Stimulated activated memory B cell treated with anti-CD40 and anti-IgM and Interleukin-4, amounts not matched to agents 10 μg/mL and 1 μg/mL and 100 μg/mL, for 72 hours (primary cell): ENCODE measurements around the gene AREL1.

ENCODE experiments used
- ATAC-seq: fragments of 150-1000 bp; cut with Tn5 transposase; 2 replicates; pipeline ENCODE4 v1.10.0; 2021
- H3K27ac Mint-ChIP-seq: one replicate; pipeline ENCODE4 v1.8.0; 2022; ENCODE audit warnings: mild to moderate bottlenecking, mixed read lengths
- H3K27me3 Mint-ChIP-seq: one replicate; pipeline ENCODE4 v1.8.0; 2022; ENCODE audit warnings: mixed read lengths
- H3K36me3 Mint-ChIP-seq: one replicate; pipeline ENCODE4 v1.8.0; 2022; ENCODE audit warnings: mixed read lengths
- H3K4me1 Mint-ChIP-seq: one replicate; pipeline ENCODE4 v1.8.0; 2022; ENCODE audit warnings: mixed read lengths
- H3K4me3 Mint-ChIP-seq: one replicate; pipeline ENCODE4 v1.8.0; 2022; ENCODE audit warnings: mild to moderate bottlenecking, moderate library complexity, mixed read lengths
- H3K9me3 Mint-ChIP-seq: one replicate; pipeline ENCODE4 v1.8.0; 2022; ENCODE audit warnings: mixed read lengths

AREL1 gene

GRCh38 chr14:74656964-74657363, 55.9 kb downstream of the AREL1 start:
- H3K27ac Mint-ChIP-seq = no peak overlapping the region
- peaks cover 32% of the 10 kb centered on the region for H3K36me3 Mint-ChIP-seq
- H3K4me1 Mint-ChIP-seq = no peaks in the 10 kb centered on the region
- no peaks in the 10 kb centered on the region for H3K27me3 Mint-ChIP-seq
- H3K4me3 Mint-ChIP-seq = no peak overlapping the region
- H3K9me3 Mint-ChIP-seq = no peaks in the 10 kb centered on the region
- no peak for ATAC-seq

- Mint-ChIP-seq H3K4me3 (no peak overlapping the region), H3K27me3 (no peaks in the 10 kb centered on the region)
Measured at GRCh38 chr14:74655599-74656395, 57.1 kb downstream of the AREL1 start.

GRCh38 chr14:74654931-74655330, 57.9 kb downstream of the AREL1 start:
- no peak overlapping the region for H3K27ac Mint-ChIP-seq
- H3K4me3 Mint-ChIP-seq = no peak overlapping the region

More at GRCh38 chr14:74655599-74656395, 57.1 kb downstream of the AREL1 start:
- no peak overlapping the region for H3K27ac Mint-ChIP-seq
- no peaks in the 10 kb centered on the region for H3K4me1 Mint-ChIP-seq
- H3K36me3 Mint-ChIP-seq = peaks cover 21% of the 10 kb centered on the region
- ATAC-seq = no peak
- no peaks in the 10 kb centered on the region for H3K9me3 Mint-ChIP-seq

GRCh38 chr14:74653386-74654138, 59.3 kb downstream of the AREL1 start:
- peaks cover 20% of the 10 kb centered on the region for H3K36me3 Mint-ChIP-seq
- no peaks in the 10 kb centered on the region for H3K27me3 Mint-ChIP-seq
- no peak overlapping the region for H3K27ac Mint-ChIP-seq
- no peak for ATAC-seq
- no peaks in the 10 kb centered on the region for H3K9me3 Mint-ChIP-seq
- no peak overlapping the region for H3K4me3 Mint-ChIP-seq
- H3K4me1 Mint-ChIP-seq = no peaks in the 10 kb centered on the region

More at GRCh38 chr14:74654931-74655330, 57.9 kb downstream of the AREL1 start:
- no peaks in the 10 kb centered on the region for H3K27me3 Mint-ChIP-seq
- no peaks in the 10 kb centered on the region for H3K4me1 Mint-ChIP-seq
- no peak for ATAC-seq
- H3K9me3 Mint-ChIP-seq = no peaks in the 10 kb centered on the region
- H3K36me3 Mint-ChIP-seq = peaks cover 20% of the 10 kb centered on the region

- Mint-ChIP-seq H3K9me3 (no peaks in the 10 kb centered on the region), H3K27me3 (no peaks in the 10 kb centered on the region), H3K4me3 (no peak overlapping the region), H3K36me3 (peaks cover 20% of the 10 kb centered on the region), H3K4me1 (no peaks in the 10 kb centered on the region), H3K27ac (no peak overlapping the region)
- ATAC-seq = no peak
Measured at GRCh38 chr14:74652541-74652940, 60.3 kb downstream of the AREL1 start.

- Mint-ChIP-seq H3K4me1 (no peaks in the 10 kb centered on the region), H3K9me3 (no peaks in the 10 kb centered on the region), H3K27ac (no peak overlapping the region), H3K27me3 (peaks cover 6% of the 10 kb centered on the region), H3K36me3 (peaks cover 6% of the 10 kb centered on the region), H3K4me3 (no peak overlapping the region)
- ATAC-seq = no peak
Measured at GRCh38 chr14:74650927-74651686, 61.8 kb downstream of the AREL1 start.

- no peak overlapping the region for H3K4me3 Mint-ChIP-seq
- ATAC-seq = no peak
- H3K9me3 Mint-ChIP-seq = no peaks in the 10 kb centered on the region
- peaks cover 6% of the 10 kb centered on the region for H3K36me3 Mint-ChIP-seq
- peaks cover 16% of the 10 kb centered on the region for H3K27me3 Mint-ChIP-seq
- H3K27ac Mint-ChIP-seq = no peak overlapping the region
- H3K4me1 Mint-ChIP-seq = no peaks in the 10 kb centered on the region
Measured at GRCh38 chr14:74649673-74650072, 63.2 kb downstream of the AREL1 start.

- no peak for ATAC-seq
- H3K27me3 Mint-ChIP-seq = peaks cover 16% of the 10 kb centered on the region
- H3K36me3 Mint-ChIP-seq = peaks cover 6% of the 10 kb centered on the region
- no peak overlapping the region for H3K4me3 Mint-ChIP-seq
- H3K27ac Mint-ChIP-seq = no peak overlapping the region
- no peaks in the 10 kb centered on the region for H3K4me1 Mint-ChIP-seq
- H3K9me3 Mint-ChIP-seq = no peaks in the 10 kb centered on the region
Measured at GRCh38 chr14:74649167-74649566, 63.7 kb downstream of the AREL1 start.

GRCh38 chr14:74648601-74649000, 64.3 kb downstream of the AREL1 start:
- H3K9me3 Mint-ChIP-seq = no peaks in the 10 kb centered on the region
- H3K27me3 Mint-ChIP-seq = peaks cover 16% of the 10 kb centered on the region

GRCh38 chr14:74647678-74648461, 65.0 kb downstream of the AREL1 start:
- Mint-ChIP-seq H3K9me3 (no peaks in the 10 kb centered on the region), H3K27ac (no peak overlapping the region), H3K4me3 (no peak overlapping the region), H3K36me3 (no peaks in the 10 kb centered on the region), H3K27me3 (peaks cover 16% of the 10 kb centered on the region), H3K4me1 (no peaks in the 10 kb centered on the region)
- ATAC-seq = no peak

More at GRCh38 chr14:74648601-74649000, 64.3 kb downstream of the AREL1 start:
- Mint-ChIP-seq H3K4me3 (no peak overlapping the region), H3K4me1 (no peaks in the 10 kb centered on the region), H3K36me3 (peaks cover 6% of the 10 kb centered on the region), H3K27ac (no peak overlapping the region)
- no peak for ATAC-seq

- ATAC-seq = no peak
- Mint-ChIP-seq H3K27me3 (peaks cover 16% of the 10 kb centered on the region), H3K27ac (no peak overlapping the region), H3K9me3 (no peaks in the 10 kb centered on the region), H3K4me3 (no peak overlapping the region), H3K4me1 (no peaks in the 10 kb centered on the region), H3K36me3 (no peaks in the 10 kb centered on the region)
Measured at GRCh38 chr14:74647061-74647677, 65.7 kb downstream of the AREL1 start.

GRCh38 chr14:74645756-74646470, 67.0 kb downstream of the AREL1 start:
- Mint-ChIP-seq H3K4me3 (no peak overlapping the region), H3K4me1 (no peaks in the 10 kb centered on the region), H3K27ac (no peak overlapping the region), H3K36me3 (no peaks in the 10 kb centered on the region), H3K9me3 (no peaks in the 10 kb centered on the region), H3K27me3 (peaks cover 16% of the 10 kb centered on the region)
- ATAC-seq = no peak

GRCh38 chr14:74645244-74645643, 67.6 kb downstream of the AREL1 start:
- Mint-ChIP-seq H3K27ac (no peak overlapping the region), H3K27me3 (peaks cover 16% of the 10 kb centered on the region), H3K9me3 (no peaks in the 10 kb centered on the region), H3K36me3 (no peaks in the 10 kb centered on the region), H3K4me3 (no peak overlapping the region), H3K4me1 (no peaks in the 10 kb centered on the region)
- ATAC-seq = no peak
